HG02588 (cell line): ENCODE data around the gene ATG16L2.
A peak's percentile ranks its signal among the peaks of the same experiment; 100 is the strongest.

Source experiments
- ATAC-seq: cut with Tn5 transposase; IDR thresholded peaks from one replicate; pipeline ENCODE4 v1.9.1; 2021; ENCODE audit warnings: mild to moderate bottlenecking, moderate library complexity; ENCODE audit not compliant: unreplicated experiment

ATG16L2 gene, protein sequence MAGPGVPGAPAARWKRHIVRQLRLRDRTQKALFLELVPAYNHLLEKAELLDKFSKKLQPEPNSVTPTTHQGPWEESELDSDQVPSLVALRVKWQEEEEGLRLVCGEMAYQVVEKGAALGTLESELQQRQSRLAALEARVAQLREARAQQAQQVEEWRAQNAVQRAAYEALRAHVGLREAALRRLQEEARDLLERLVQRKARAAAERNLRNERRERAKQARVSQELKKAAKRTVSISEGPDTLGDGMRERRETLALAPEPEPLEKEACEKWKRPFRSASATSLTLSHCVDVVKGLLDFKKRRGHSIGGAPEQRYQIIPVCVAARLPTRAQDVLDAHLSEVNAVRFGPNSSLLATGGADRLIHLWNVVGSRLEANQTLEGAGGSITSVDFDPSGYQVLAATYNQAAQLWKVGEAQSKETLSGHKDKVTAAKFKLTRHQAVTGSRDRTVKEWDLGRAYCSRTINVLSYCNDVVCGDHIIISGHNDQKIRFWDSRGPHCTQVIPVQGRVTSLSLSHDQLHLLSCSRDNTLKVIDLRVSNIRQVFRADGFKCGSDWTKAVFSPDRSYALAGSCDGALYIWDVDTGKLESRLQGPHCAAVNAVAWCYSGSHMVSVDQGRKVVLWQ

DNA sequence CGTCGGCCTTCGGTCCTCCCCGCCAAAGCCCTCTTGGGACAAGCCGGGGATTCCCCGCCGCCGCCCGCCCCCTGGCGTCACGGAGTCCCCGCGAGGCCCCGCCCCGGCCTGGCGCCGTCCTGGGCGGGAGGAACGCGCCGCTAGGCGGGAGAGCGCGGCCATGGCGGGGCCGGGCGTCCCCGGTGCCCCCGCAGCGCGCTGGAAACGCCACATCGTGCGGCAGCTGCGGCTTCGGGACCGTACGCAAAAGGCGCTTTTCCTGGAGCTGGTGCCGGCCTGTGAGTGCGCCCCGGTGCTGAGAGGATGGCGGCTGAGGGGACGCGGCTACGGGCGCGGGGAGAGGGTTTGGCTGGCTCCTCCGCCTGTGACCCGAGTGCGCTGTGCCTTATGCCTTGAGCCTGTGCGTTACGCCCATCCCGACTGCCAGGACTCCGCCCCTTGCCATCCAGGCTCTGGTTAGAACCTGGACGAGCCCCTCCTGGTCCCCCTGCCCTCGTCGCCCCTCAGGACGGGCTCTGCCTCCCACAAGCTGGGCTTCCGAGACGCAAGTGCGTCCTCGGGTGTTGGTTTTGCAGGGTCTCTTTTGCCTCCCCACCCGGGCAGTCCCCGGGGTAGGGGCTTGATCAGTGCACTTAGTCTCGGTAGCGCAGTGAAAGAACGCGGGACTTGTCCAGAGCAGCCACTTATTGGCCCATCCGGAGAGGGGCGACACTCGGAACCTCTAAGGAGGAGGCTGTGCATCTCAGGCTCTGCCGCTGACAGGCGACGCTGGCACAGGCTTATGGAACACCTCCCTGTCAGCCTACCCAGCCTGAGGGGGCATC, at the start of gene ATG16L2:
ATG16L2 (plus strand) TSS at position 126 of the 824 bp plus-strand sequence; CDS start at position 161, 35 bp downstream.
- peak; percentile 62 for ATAC-seq

DNA sequence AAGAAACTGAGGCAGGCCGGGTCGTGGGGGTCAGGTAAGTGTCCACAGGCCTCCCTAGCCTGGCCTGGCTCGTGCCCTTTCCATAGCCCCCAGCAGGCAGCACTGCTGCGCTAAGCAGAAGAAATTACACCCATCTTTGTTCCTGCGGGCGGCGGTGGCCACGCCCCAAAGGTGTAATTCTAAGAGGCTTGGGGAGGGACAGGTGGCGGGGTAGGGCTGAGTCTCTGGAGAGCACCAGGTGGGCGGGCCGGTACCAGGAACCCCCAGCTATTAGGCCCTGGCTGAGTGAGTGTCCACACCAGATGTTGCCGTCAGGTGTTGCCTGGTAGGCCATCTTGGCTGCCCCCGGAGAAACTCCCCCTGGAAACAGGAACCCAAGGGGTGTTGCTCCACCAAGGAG, 49.7 kb upstream of the ATG16L2 start:
- no peak for ATAC-seq

DNA sequence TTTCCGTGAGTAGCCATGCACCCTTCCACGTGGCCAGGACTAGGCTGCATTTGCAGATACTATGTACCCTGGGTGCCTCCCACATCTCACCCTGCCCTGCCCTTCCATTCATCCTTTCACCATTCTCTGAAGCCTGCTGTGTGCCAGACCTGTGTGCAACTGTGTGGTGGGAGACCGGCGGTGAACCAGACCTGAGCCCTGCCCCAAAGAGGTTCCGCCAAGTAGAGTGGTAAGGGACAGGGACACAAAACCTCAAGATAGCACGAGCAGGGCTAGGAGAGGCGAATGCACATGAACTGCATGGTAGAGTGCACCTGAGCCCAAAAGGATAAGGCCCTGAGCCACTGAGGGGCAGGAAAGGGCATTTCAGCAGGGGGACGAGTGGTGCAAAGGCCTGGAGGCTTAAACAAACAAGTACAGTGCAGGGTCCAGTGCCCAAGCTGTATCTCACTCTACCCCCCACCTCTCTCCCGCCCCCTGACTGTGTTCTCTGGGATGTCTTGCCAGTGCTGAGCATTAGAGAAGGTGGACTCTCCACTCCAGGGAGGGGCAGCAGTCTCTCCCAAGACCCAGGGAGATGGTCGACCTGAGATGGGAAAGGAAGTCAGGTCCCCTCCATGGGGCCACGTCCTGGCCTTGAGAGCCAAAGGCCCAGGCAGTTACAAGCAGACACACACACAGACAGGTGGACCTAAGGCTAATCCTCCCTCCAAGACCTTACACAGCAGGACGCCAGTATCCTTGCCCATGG, 47.9 kb upstream of the ATG16L2 start:
- no peak for ATAC-seq

DNA sequence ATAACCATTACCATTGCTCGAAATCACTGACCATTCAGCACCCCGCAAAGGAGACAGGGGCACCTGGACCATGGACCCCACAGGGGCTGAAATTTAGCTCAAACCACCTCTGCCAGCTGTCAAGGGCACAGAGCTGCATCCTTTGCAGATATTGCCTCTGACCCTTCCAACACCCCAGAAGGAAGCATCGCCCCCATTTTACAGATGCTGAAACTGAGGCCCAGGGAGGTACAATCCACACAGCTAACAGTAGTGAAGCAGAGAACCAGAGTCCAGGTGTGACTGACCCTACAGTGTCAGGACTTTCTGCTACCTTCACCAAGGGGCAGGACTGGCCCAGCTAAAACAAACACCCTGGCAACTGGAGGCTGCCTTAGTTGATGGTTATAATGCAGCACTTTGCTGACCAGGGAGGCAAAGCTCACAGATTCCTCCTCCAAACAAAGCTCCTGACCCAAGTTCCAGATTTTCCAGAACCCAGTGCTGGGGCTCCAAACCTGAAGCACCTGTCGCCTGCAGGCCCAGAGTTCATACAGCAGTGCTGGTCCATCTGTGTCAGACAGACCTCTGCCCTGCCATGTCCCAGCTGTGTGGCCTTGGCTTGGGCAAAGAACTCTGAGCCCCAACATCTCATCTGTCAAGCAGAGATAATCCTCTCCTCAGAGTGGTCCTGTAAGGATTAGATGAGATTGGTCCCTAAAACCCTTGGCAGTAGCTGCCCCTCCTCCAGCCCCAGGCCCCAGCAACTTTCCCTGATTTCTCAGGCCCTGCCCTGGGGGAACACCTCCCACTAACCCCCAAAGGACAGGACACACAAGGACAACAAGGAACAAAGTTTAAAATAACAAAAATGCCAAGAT, 46.8 kb upstream of the ATG16L2 start:
- ATAC-seq, result no peak

DNA sequence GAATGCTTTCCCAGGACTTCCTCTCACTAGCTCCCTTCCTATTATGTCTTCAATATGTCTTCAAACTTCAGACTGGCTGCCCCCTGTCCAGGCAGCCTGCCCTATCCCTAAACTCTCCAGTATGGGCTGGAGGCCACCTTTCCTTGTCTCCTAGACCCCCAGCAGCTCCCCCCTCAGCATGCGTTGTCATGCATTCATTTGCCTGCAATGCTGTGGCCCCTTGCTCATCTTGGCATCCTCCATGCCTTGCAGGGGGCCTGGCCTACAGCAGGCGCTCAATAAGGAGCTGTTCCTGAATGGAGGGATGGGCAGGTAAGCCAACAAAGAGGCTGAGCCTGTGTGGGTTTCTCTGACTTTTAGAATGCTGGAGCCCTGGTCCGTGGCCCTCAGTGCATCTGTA, 45.6 kb upstream of the ATG16L2 start:
- no peak for ATAC-seq

DNA sequence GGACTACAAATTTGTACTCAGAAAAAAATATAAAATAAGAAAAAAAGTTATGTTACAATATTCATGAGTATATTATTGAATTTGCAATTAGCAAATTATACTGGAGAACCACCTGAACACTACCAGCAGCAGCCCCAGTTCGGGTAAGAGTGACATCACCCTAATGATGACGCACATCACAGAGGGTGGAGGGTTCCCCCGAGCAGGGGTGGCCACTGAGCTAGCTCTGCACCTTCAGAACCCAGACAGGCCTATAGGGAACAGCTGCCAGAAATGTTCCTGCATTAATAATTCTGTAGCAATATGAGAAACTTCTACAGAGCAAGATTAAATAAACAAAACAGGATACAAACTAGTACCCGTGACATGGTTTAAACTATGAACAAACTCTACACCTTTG, 44.5 kb upstream of the ATG16L2 start:
- ATAC-seq, result no peak

DNA sequence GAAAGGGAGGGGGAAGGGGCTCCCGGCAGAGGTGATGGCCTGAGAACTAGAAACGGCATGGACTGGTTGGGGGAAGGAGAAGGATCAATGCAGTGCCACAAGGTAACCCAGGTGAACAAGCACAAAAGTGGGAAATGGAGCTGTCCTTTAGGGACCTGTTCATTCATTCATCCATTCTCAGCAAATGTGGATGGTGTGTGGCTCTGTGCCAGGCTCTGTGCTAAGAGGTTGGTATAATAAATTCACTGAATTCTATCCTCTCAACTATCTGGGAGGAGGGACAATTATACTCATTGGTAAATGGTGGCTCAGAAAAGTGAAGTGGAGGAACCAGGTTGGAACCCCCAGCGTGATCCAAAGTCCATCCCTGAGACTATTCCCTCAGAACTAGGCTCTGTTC, 43.4 kb upstream of the ATG16L2 start:
- no peak for ATAC-seq

DNA sequence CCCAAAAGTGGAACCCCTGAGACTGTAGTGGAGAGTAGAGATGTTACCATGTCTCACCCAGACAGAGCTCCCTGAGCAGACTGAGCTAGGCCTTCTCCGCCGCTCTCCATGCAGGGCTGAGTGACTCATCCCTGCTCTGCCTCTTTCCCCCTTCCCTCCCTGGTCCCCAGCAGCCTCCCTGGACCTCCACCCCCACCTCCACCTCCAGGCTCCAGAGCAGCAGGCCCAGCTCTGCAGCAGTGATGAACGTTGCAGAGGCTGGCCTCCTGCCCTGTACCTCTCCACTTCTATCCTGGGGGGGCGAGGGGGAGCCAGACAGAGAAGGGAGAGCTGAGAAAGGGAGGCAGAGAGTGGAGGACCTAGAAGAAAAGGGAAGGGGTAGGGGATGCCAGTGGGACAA, 42.7 kb upstream of the ATG16L2 start:
- ATAC-seq, result no peak

DNA sequence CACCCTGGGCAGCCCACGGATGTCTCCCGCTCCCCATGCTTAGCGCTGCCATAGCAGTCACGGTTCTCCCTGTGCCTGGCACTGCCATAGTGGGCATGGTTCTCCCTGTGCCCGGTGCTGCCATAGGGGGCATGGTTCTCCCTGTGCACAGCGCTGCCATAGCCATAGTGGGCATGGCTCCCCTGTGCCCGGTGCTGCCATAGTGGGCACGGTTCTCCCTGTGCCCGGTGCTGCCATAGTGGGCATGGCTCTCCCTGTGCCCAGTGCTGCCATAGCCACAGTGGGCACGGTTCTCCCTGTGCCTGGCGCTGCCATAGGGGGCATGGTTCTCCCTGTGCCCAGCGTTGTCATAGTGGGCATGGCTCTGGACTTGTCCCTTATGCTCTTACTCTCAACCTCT, 42.2 kb upstream of the ATG16L2 start:
- no peak for ATAC-seq

DNA sequence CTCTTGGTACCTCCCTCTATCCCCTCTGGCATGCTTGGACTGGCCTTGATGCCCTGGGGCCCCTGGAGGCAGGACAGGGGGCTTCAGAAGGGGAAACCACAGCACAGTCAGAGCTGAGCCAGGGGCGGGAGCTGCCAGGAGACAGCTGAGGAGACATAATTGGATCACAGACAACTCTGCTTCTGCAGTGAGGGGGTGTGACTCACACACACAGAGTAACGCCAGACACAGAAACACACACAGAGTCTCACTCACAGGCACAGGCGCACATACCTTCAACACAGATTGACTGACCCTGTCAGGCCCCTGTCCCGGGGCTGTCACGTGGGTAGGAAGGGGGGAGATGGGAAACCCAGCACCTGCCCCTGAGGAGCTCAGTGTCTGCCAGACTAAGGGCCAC, 40.9 kb upstream of the ATG16L2 start:
- ATAC-seq, result no peak

DNA sequence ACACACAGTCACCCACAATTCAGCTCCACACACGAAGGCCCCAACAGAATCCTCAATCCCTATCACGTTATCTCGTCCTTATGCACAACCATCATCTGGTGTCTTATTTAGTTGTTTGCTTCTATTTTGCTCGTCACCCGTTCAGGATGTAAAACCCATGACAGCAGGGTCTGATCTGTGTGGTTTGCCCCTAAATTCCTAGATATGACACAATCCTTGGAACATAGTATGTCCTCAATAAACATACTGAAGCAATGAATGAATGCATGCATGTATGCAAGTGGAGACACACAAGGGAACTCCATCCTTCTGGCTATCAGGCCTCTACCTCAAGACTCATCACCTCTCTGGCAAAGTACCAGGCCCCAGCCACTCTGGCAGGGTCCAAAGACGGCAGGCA, 40.5 kb upstream of the ATG16L2 start:
- no peak for ATAC-seq

DNA sequence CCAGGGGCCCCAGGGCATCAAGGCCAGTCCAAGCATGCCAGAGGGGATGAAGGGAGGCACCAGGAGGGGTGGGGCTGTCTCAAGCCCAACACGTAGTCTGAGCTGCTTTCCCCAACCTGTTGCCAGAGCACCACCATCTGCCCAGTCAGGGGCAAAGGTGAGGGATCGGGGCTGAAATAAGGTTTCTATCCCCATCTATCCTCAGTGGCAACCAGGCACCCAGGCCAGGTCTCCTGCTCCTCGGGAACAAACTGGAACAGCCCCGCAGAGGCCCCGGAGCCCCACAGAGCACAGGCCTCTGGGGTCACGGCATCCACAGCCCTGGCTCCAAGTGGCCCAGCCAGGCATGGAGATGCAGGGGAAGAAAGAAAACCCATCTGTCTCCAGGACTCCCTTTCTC, 39.7 kb upstream of the ATG16L2 start:
- ATAC-seq, result no peak

DNA sequence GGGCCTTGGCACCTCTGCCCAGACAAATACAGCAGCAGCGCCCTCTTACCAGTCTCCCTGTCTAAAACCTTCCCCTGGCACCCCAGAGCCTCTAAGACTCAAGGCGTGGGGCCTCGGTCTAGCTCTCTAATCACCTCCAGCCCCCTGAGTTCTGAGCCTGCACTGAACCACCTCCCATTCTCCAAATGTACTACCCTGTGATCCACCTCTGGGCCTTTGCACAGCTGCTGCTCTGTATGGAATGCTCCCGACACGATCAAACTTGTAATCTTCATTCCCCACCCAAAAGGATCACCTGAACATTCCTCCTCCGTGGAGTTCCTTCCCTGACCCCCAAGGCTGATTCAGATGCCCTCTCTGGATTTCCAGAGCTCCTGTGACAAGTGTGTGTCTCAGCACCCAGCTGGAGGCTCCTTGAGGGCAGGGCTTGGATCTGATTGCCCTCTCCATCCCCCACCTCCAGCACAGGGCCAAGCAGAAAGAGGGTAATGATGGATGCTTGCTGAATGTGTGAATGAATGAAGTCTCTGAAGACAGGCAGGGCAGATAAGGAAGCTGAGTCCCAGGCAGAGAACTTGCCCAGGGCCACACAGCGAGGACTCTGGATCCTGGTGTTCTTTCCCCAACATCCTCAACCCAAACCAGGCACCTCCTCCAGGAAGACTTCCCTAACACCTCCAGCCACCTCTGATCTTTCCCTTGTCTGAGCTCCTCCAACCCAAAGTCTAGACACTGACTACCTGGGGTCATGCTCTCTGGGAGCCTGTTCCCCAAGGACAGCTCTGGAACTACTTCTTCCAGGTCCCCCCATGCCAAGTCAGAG, 38.7 kb upstream of the ATG16L2 start:
- ATAC-seq, result no peak

DNA sequence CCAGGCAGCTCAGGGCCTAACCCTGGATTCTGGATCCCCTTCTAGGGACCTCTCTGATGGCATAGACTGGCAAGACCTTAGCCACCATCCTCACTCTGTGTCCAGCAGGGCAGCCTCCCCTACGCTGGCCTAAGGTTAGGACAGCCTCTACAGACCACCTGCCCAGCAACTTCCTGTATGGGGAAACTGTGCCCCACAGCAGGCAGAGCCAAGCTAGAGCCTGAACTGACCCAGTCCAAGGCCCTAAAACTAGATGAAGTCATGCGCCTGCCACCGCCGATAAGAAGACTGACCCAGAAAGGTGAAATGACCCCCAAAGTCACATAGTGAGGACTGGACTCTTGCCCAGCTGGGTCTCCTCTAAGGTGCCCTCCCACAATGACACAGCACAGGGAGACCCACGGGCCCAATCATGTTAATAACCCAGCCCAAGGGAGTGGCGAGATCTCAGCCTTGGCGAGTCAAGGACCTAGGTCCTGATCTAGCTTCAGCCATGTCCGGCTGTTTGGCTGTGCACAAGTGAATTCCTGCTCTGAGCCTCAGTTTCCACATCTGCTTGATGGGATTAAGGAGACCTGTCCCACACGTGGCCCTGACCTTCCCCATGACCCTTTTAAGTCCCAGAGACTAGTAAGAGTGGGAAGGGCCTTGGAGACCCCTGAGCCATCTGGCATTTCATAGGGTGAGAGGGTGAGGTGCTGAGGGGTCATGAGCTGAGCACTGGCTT, 37.9 kb upstream of the ATG16L2 start:
- no peak for ATAC-seq

DNA sequence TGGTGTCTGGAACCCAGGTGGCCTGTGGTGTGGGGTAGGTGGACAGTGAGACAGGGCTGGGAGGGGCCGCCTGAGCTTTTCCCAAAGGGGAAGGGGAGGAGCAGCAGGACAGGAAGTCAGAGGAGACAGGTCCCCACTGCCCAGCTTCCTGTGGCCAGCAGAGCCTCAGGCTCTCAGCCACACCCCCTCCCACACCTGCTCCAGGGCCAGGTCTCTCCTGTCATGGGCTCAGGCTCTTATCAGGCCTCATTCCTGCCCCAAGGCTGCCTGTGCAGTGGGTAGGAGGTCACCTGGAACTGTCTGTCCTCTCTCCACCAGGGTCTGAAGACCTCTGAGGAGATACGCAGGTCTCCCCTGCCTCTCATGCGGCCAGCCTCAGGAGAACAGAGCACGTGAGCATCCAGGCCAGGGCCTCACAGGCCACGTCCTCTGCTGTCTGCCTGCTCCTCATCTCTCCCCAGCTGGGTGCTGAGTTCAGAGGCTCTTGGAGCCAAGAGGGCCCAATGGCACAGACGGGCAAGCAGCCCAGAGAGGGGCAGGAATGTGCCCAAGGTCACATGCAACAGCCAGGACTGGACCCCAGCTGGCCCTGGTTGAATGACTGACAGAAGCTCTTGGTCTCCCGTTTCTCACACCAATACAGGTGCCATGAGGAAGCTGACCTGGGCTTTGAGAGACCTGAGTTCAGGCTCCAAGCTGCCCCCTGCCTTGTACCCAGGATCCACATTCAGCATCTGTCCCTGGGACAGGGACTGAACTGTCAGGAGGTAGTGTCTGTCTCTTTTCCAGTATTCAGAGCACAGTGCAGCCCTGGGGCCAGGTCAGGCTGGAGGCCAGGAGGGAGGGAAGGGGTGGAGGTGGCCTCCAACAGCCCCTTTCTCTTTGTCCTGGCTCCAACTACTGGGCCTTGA, 37.1 kb upstream of the ATG16L2 start:
- no peak for ATAC-seq

DNA sequence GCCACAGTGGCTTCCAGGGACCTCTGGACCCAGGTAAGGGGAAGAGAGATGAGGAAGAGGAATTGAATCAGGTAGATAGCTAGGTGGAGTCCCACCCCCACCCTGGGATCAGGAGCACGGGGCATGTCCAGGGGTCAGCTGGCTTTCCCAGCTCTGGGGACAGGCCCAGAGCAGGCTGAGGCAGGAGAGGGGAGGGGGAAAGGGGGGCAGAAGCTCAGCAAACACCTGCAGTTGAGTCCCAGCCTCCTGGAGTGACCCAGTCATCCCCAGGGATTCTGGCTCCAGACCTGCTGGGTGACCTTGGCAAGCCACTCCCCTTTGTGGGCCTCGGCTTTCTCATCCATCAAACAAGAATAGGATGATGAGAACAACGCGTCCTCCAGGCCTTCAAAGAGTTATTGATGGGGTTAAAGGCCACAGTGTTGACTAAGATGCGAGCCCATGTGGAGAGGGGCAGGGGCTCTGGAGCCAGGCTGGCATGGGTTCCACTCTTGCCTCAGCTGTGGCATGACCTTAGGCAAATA, 36.4 kb upstream of the ATG16L2 start:
- ATAC-seq, result no peak
